HUDEP-2 (cell line): Measurements from ENCODE around the gene MKNK1.

Experiments
- DNase-seq, 76 experiments: peaks; one replicate each; lab custom pipeline; 2025; ENCODE audit not compliant: unreplicated experiment in 76 of 76; lab: John Stamatoyannopoulos, UW

The MKNK1 gene

GRCh38 chr1:46510341-46510997 is 93.6 kb downstream of the MKNK1 start:
- no peak for DNase-seq

DNA sequence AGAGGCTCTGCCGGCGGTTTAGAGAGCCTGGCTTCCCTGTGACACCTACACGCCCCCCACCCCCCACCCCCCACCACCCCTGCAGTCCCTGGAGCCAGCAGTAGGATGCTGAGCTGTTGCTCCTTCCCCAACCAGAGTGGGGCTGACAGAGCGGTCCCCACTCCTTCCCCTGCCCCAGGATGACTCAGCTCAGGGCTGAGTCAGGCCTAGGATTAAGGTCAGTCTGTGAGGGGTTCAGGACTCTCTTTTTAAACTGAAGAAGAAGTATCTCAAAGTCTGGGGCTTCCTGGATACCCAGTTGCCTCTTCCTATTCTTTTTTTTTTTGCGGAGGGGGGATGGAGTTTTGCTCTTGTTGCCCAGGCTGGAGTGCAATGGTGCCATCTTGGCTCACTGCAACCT is 95.3 kb downstream of the MKNK1 start:
- no peak for DNase-seq
